Heart left ventricle (tissue), 13 donors: ENCODE data around the gene CABP4.

ENCODE experiments used
- POLR2A ChIP-seq, 2 donors: fragments of 450-650 bp; IDR thresholded peaks; one replicate each; pipeline ENCODE4 v1.6.1; 2017; ENCODE audit warnings: antibody characterized with exemption in 2 of 2, mild to moderate bottlenecking in 2 of 2, moderate library complexity in 2 of 2
- TF ChIP-seq, protein P1 (sequence below), 12 donors: fragments of 200-600 bp; sonication (generic) in 4 of 12; IDR thresholded peaks; one replicate each; pipeline versions ENCODE4 v1.5.0 to v1.8.0; 2018 to 2022; ENCODE audit warnings: antibody characterized with exemption in 12 of 12, mild to moderate bottlenecking in 5 of 12
- donor health status: ischemic (EF 13 %, LVEDD 7.1; RV severe dilation, severe dysfunction).
- donor health status: DM: no; HTN: yes; CAD: no.
- donor health status: DM: no; HTN: no; CAD: no.
- donor health status: ischemic (EF 25% LVEDD 6.9; RV normal size, moderate dysfunction).
- donor health status: ischemic (EF 25% LVEDD 5.7; RV mildly dilated, moderate dysfunction).
- donor health status: ischemic (EF 35%, LVEDD 5.7; RV mildly dilated, moderate dysfunction).
- donor health status: nonischemic (EF 11% LVEDD 7.7; RV severe dilation, severe dysfunction).
- donor health status: DM: yes; HTN: yes; CAD: no.
- donor health status: PGD.
- donor health status: ischemic (EF 29% LVEDD 5.4; RV normal size, mild dysfunction).
- donor health status: nonischemic (EF 23%, LVEDD 6.1; RV moderate dilation, normal function).

DNA sequence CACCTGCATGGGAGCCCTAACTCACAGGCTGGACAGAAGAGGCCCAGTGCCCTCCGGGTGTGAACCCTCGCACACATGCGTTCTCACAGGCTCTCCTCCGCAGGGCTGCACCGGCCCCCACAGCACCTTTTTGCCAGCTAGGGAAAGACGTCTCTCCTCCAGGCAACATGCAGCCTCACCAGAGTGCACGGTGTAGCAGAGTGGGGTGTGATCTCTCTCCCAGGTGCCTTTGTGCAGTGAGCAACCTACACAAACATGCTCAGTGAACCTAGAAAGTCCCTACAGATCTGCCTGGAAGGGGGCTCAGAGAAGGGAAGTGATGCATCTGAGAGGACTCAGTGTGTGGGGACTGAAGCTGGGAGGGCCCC lies 43.4 kb upstream of the CABP4 start:
- TF ChIP-seq, protein P1, sequence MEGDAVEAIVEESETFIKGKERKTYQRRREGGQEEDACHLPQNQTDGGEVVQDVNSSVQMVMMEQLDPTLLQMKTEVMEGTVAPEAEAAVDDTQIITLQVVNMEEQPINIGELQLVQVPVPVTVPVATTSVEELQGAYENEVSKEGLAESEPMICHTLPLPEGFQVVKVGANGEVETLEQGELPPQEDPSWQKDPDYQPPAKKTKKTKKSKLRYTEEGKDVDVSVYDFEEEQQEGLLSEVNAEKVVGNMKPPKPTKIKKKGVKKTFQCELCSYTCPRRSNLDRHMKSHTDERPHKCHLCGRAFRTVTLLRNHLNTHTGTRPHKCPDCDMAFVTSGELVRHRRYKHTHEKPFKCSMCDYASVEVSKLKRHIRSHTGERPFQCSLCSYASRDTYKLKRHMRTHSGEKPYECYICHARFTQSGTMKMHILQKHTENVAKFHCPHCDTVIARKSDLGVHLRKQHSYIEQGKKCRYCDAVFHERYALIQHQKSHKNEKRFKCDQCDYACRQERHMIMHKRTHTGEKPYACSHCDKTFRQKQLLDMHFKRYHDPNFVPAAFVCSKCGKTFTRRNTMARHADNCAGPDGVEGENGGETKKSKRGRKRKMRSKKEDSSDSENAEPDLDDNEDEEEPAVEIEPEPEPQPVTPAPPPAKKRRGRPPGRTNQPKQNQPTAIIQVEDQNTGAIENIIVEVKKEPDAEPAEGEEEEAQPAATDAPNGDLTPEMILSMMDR (IDR thresholded peaks at IDR 0.05): no peak
- TF ChIP-seq POLR2A (IDR thresholded peaks at IDR 0.05): no peak
